GM23248 (cell line): ENCODE data around the gene CLDN10. TPM values are rescaled to one million over a fixed set of nuclear protein-coding genes. Genes with fewer than 3 reads are reported as not detected.

Experiments used
- DNase-seq: peaks from one replicate; pipeline ENCODE4 v3.0.0-alpha.2; 2015
- H2AFZ ChIP-seq: fragments of 200-600 bp; sonication (generic); 2 replicates; pipeline ENCODE4 v1.6.1; 2016; ENCODE audit warnings: antibody characterized with exemption
- H3F3A ChIP-seq: fragments of 200-600 bp; sonication (generic); 2 replicates; pipeline ENCODE4 v1.6.1; 2016; ENCODE audit warnings: mild to moderate bottlenecking, antibody characterized with exemption, mixed run types; ENCODE audit not compliant: insufficient read depth
- H3K27ac ChIP-seq: fragments of 200-600 bp; sonication (generic); 2 replicates; pipeline ENCODE4 v1.5.1; 2016; ENCODE audit warnings: mild to moderate bottlenecking
- H3K27me3 ChIP-seq: fragments of 200-600 bp; sonication (generic); replicated peaks from 2 replicates; pipeline ENCODE4 v1.6.1; 2016; ENCODE audit warnings: mild to moderate bottlenecking; ENCODE audit not compliant: insufficient read depth
- H3K36me3 ChIP-seq: fragments of 200-600 bp; sonication (generic); 2 replicates; pipeline ENCODE4 v1.6.1; 2016; ENCODE audit warnings: low read depth, mild to moderate bottlenecking
- H3K4me1 ChIP-seq: fragments of 200-600 bp; sonication (generic); 2 replicates; pipeline ENCODE4 v1.6.1; 2016; ENCODE audit warnings: mild to moderate bottlenecking; ENCODE audit not compliant: insufficient read depth
- H3K4me2 ChIP-seq: fragments of 200-600 bp; sonication (generic); one replicate; pipeline ENCODE4 v1.6.1; 2016; ENCODE audit warnings: mild to moderate bottlenecking; ENCODE audit not compliant: unreplicated experiment
- H3K4me3 ChIP-seq: fragments of 200-600 bp; sonication (generic); 2 replicates; pipeline ENCODE4 v1.5.1; 2016; ENCODE audit warnings: mild to moderate bottlenecking
- H3K79me2 ChIP-seq: fragments of 200-600 bp; sonication (generic); 2 replicates; pipeline ENCODE4 v1.6.1; 2016; ENCODE audit warnings: mild to moderate bottlenecking; ENCODE audit not compliant: insufficient read depth
- H3K9ac ChIP-seq: fragments of 200-600 bp; sonication (generic); 2 replicates; pipeline ENCODE4 v1.6.1; 2016; ENCODE audit warnings: mild to moderate bottlenecking
- H3K9me2 ChIP-seq: fragments of 200-600 bp; sonication (generic); 2 replicates; pipeline ENCODE4 v1.6.1; 2016; ENCODE audit warnings: mixed run types, mild to moderate bottlenecking, moderate library complexity; ENCODE audit not compliant: insufficient read depth
- H3K9me3 ChIP-seq: fragments of 200-600 bp; sonication (generic); one replicate; pipeline ENCODE4 v1.6.1; 2017; ENCODE audit warnings: low read depth
- H4K20me1 ChIP-seq: fragments of 200-600 bp; sonication (generic); 2 replicates; pipeline ENCODE4 v1.6.0; 2016; ENCODE audit not compliant: insufficient read depth
- EZH2 ChIP-seq: fragments of 200-600 bp; sonication (generic); IDR thresholded peaks from 2 replicates; pipeline ENCODE4 v1.6.1; 2018; ENCODE audit warnings: antibody characterized with exemption, mild to moderate bottlenecking; ENCODE audit not compliant: insufficient read depth, poor library complexity, severe bottlenecking
- EZH2phosphoT487 ChIP-seq: fragments of 200-600 bp; sonication (generic); IDR thresholded peaks from 2 replicates; pipeline ENCODE4 v1.6.1; 2018; ENCODE audit warnings: antibody characterized with exemption, moderate library complexity, mild to moderate bottlenecking, low read depth; ENCODE audit not compliant: insufficient read depth
- WGBS, 2 experiments: methylation state at CpG; one replicate each; pipeline ENCODE4 v1.1.6; 2015 to 2017; ENCODE audit warnings: low lambda C conversion rate in 2 of 2, low coverage in 1 of 2; ENCODE audit errors: missing lambda C conversion rate in 2 of 2; 5-methylcytosine and 5-hydroxymethylcytosine counted together
- in situ Hi-C: fragments of 300-500 bp; cut with MboI; formaldehyde crosslinking; loops from 2 replicates; pipeline ENCODE4 v1.15.0; 2020
- polyA plus RNA-seq: library from polyadenylated mRNA; unstranded; fragments of >200 nt; fragmentation: Nextera tagmentation; extraction: Ambion mirVana; gene quantifications from 2 replicates; pipeline ENCODE4 v1.2.1, GENCODE V29; 2016
- total RNA-seq: library from RNA; depleted of rRNA; stranded (reverse); fragments of >200 nt; shearing (Covaris generic); gene quantifications from 2 replicates; pipeline ENCODE4 v1.2.3, GENCODE V29; 2014; rRNA removed

CLDN10 gene
- total and polyA plus RNA-seq, 2 experiments from 2014 or later: 0.20 TPM; not detected in 1

DNA sequence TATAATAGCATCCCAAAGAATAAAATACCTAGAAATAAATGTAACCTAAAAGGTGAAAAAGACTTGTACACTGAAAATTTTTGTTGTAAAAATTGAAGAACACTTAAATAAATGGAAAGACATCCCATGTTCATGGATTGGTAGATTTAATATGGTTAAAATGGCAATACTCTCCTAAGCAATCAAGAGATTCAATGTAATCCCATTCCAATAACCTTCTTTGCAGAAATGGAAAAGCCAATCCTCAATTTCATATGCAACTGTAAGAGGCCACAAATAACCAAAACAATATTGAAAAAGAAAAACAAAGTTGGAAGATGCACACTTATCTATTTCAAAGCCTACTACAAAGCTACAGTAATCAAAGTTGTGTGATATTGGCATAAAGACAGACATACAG lies 74.2 kb downstream of the CLDN10 start:
- TF ChIP-seq EZH2phosphoT487 (no peak), EZH2 (no peak)
- DNase-seq: no peak
- Histone ChIP-seq H3F3A (peaks cover 14% of the 10 kb centered on the region; the same call in 1 of the 2 replicates), H3K79me2 (peaks cover 10% of the 10 kb centered on the region), H4K20me1 (no peaks in the 10 kb centered on the region), H3K4me2 (no peak overlapping the region), H3K9ac (no peak overlapping the region), H3K36me3 (peaks cover 66% of the 10 kb centered on the region), H2AFZ (no peak overlapping the region), H3K4me3 (no peak overlapping the region), H3K9me3 (no peaks in the 10 kb centered on the region), H3K9me2 (no peaks in the 10 kb centered on the region), H3K27ac (no peak overlapping the region; the same call in 1 of the 2 replicates), H3K27me3 (no peaks in the 10 kb centered on the region), H3K4me1 (peaks cover 12% of the 10 kb centered on the region)
- in situ Hi-C loops: no loop called here

DNA sequence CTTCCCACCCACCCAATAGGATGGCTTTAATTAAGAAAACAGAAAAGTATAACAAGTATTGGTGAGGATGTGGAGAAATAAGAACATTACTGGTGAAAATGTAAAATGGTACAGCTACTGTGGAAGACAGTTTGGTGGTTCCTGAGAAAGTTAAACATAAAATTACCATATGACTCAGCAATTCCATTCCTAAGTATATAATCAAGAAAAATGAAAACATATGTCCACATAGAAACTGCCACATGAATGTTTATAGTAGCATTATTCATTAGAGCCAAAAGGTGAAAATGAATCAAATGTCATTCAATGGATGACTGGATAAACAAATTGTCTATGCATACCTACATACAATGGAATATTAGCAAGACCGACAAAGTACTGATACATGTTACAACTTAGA lies 75.1 kb downstream of the CLDN10 start:
- H3K4me3 ChIP-seq: no peak overlapping the region
- DNase-seq: peak; percentile 76
- peak overlapping the region; percentile 41 for H3K4me2 ChIP-seq
- TF ChIP-seq EZH2 (no peak), EZH2phosphoT487 (no peak)
- peak overlapping the region; percentile 60 for H3K27ac ChIP-seq
- H3K9me2 ChIP-seq: no peaks in the 10 kb centered on the region
- H3K36me3 ChIP-seq: peaks cover 59% of the 10 kb centered on the region
- H3K27me3 ChIP-seq: no peaks in the 10 kb centered on the region
- in situ Hi-C loops: no loop called here
- peaks cover 12% of the 10 kb centered on the region for H3K4me1 ChIP-seq
- H3K9ac ChIP-seq: no peak overlapping the region
- peaks cover 14% of the 10 kb centered on the region; the same call in 1 of the 2 replicates for H3F3A ChIP-seq
- no peaks in the 10 kb centered on the region for H4K20me1 ChIP-seq
- H2AFZ ChIP-seq: no peak overlapping the region
- H3K9me3 ChIP-seq: no peaks in the 10 kb centered on the region
- peaks cover 10% of the 10 kb centered on the region for H3K79me2 ChIP-seq
- 96% methylated on average over 1 of the region's 1 CpG for WGBS, 2 experiments

DNA sequence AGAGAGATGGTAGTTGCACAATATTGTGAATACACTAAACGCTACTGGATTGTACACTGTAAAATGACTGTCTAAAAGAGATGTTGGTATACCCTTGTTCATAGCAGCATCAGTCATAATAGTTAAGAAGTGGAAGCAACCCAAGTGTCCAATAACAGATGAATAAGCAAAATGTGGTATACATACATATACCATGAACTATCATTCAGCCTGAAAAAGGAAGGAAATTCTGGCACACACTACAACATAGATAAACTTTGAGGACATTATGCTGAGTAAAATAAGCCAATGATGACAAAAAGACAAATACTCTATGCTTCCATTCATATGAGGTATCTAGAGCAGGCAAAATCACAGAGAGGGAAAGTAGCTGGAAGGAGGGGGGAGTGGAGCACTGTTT lies 76.0 kb downstream of the CLDN10 start:
- in situ Hi-C loops: no loop called here
- peaks cover 14% of the 10 kb centered on the region; the same call in 1 of the 2 replicates for H3F3A ChIP-seq
- H3K36me3 ChIP-seq: peaks cover 62% of the 10 kb centered on the region
- H3K9ac ChIP-seq: no peak overlapping the region
- WGBS, 2 experiments: 78 to 79% methylated on average over 1 of the region's 1 CpG
- no peak overlapping the region for H3K4me2 ChIP-seq
- peaks cover 12% of the 10 kb centered on the region for H3K4me1 ChIP-seq
- no peaks in the 10 kb centered on the region for H3K9me3 ChIP-seq
- no peak overlapping the region; the same call in 1 of the 2 replicates for H3K27ac ChIP-seq
- DNase-seq: no peak
- no peak for TF ChIP-seq EZH2phosphoT487
- no peak for TF ChIP-seq EZH2
- H3K27me3 ChIP-seq: no peaks in the 10 kb centered on the region
- no peak overlapping the region for H2AFZ ChIP-seq
- H3K9me2 ChIP-seq: no peaks in the 10 kb centered on the region
- H3K79me2 ChIP-seq: peaks cover 10% of the 10 kb centered on the region
- H4K20me1 ChIP-seq: no peaks in the 10 kb centered on the region
- H3K4me3 ChIP-seq: no peak overlapping the region

DNA sequence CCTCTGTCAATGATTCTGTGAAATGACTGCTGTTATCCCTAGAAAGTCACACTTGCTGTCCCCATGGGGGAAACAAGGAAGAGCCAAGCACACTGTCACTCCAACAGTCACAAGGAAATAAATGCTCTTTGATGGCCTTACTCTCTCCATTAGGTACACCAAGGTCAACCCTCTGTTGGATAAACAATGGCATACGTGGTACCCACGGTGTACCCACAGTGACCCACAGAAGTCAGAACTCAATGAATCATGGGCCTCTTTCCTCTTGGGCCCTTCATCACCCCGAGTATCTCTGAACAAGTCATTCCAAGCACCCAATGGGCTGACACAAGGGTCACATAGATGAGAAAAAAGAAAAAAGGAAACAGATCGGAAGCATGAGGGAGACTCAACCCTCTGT lies 76.6 kb downstream of the CLDN10 start:
- no peak for TF ChIP-seq EZH2phosphoT487
- TF ChIP-seq EZH2: no peak
- 100% methylated on average over 4 of the region's 4 CpGs for WGBS, 2 experiments
- H3K27me3 ChIP-seq: no peaks in the 10 kb centered on the region
- H3K36me3 ChIP-seq: peaks cover 62% of the 10 kb centered on the region
- H3K4me1 ChIP-seq: peaks cover 12% of the 10 kb centered on the region
- H3K4me3 ChIP-seq: no peak overlapping the region
- peaks cover 10% of the 10 kb centered on the region for H3K79me2 ChIP-seq
- peaks cover 14% of the 10 kb centered on the region; the same call in 1 of the 2 replicates for H3F3A ChIP-seq
- H3K9ac ChIP-seq: no peak overlapping the region
- H3K9me3 ChIP-seq: no peaks in the 10 kb centered on the region
- no peak overlapping the region for H3K27ac ChIP-seq
- H2AFZ ChIP-seq: no peak overlapping the region
- no peaks in the 10 kb centered on the region for H3K9me2 ChIP-seq
- in situ Hi-C loops: no loop called here
- H3K4me2 ChIP-seq: no peak overlapping the region
- no peaks in the 10 kb centered on the region for H4K20me1 ChIP-seq
- no peak for DNase-seq

Other genes with a start within 250 kb of the CLDN10 start
- gene DZIP1, start 92.0 kb downstream of the CLDN10 start, total RNA-seq: 22.8 and 25.3 TPM in 2 replicates
- gene DZIP1, start 92.0 kb downstream of the CLDN10 start, polyA plus RNA-seq: 5.8 and 8.0 TPM in 2 replicates
- gene DNAJC3, start 124.4 kb downstream of the CLDN10 start, total RNA-seq: 42.1 and 42.4 TPM in 2 replicates
- gene DNAJC3, start 124.4 kb downstream of the CLDN10 start, polyA plus RNA-seq: 39.1 and 39.5 TPM in 2 replicates